GM12878 (cell line): ENCODE measurements around the gene ZER1. TPM values are rescaled to one million over a fixed set of nuclear protein-coding genes. Genes with fewer than 3 reads are reported as not detected.

Source experiments
- BACH1 ChIP-seq: fragments of 450-650 bp; IDR thresholded peaks from 2 replicates; pipeline ENCODE4 v1.6.1; 2017; ENCODE audit warnings: mild to moderate bottlenecking, borderline replicate concordance
- BCL11A ChIP-seq: IDR thresholded peaks from 2 replicates; pipeline ENCODE4 v1.6.1; 2011; ENCODE audit warnings: low read depth, low read length
- CHD2 ChIP-seq: IDR thresholded peaks from 2 replicates; pipeline ENCODE4 v1.6.1; 2011; ENCODE audit warnings: low read depth, low read length, improper control_type of control experiment, borderline replicate concordance
- CHD4 ChIP-seq: fragments of 200-600 bp; sonication (generic); IDR thresholded peaks from 2 replicates; pipeline ENCODE4 v1.6.1; 2016; ENCODE audit warnings: mild to moderate bottlenecking
- CREM ChIP-seq: IDR thresholded peaks from 2 replicates; pipeline ENCODE4 v1.6.1; 2014; ENCODE audit warnings: antibody characterized with exemption, low read depth
- DPF2 ChIP-seq: fragments of 450-650 bp; IDR thresholded peaks from 2 replicates; pipeline ENCODE4 v1.6.1; 2017; ENCODE audit warnings: mild to moderate bottlenecking
- E2F4 ChIP-seq: IDR thresholded peaks from 2 replicates; pipeline ENCODE4 v1.6.1; 2012; ENCODE audit warnings: low read depth, low read length, improper control_type of control experiment
- EED ChIP-seq: sonication (generic); IDR thresholded peaks from 2 replicates; pipeline ENCODE4 v1.6.1; 2016; ENCODE audit warnings: antibody characterized with exemption, low read depth
- FOXK2 ChIP-seq: fragments of 450-650 bp; IDR thresholded peaks from 2 replicates; pipeline ENCODE4 v1.6.1; 2017; ENCODE audit warnings: mild to moderate bottlenecking, moderate library complexity
- HDGF ChIP-seq: fragments of 450-650 bp; IDR thresholded peaks from 2 replicates; pipeline ENCODE4 v1.6.1; 2016; ENCODE audit warnings: antibody characterized with exemption
- IKZF1 ChIP-seq: fragments of 450-650 bp; conservative IDR thresholded peaks from 2 replicates; pipeline ENCODE4 v1.6.1; 2017; ENCODE audit warnings: antibody characterized with exemption, mild to moderate bottlenecking
- IRF3 ChIP-seq: fragments of 450-650 bp; IDR thresholded peaks from 2 replicates; pipeline ENCODE4 v1.6.1; 2014; ENCODE audit warnings: mild to moderate bottlenecking
- IRF5 ChIP-seq: fragments of 450-650 bp; IDR thresholded peaks from 2 replicates; pipeline ENCODE4 v1.6.1; 2017; ENCODE audit warnings: borderline replicate concordance
- JUND ChIP-seq: IDR thresholded peaks from 2 replicates; pipeline ENCODE4 v1.6.1; 2012; ENCODE audit warnings: low read depth, mild to moderate bottlenecking, low read length, improper control_type of control experiment, moderate library complexity
- KLF5 ChIP-seq: fragments of 450-650 bp; IDR thresholded peaks from 2 replicates; pipeline ENCODE4 v1.6.1; 2014; ENCODE audit warnings: mild to moderate bottlenecking; ENCODE audit not compliant: partially characterized antibody
- LARP7 ChIP-seq: fragments of 450-650 bp; IDR thresholded peaks from 2 replicates; pipeline ENCODE4 v1.6.1; 2017; ENCODE audit warnings: mild to moderate bottlenecking
- MLLT1 ChIP-seq: fragments of 450-650 bp; IDR thresholded peaks from 2 replicates; pipeline ENCODE4 v1.6.1; 2016; ENCODE audit warnings: mild to moderate bottlenecking
- NFIC ChIP-seq: IDR thresholded peaks from 2 replicates; pipeline ENCODE4 v1.6.1; 2012; ENCODE audit warnings: low read depth, mild to moderate bottlenecking, inconsistent platforms, low read length, moderate library complexity
- NKRF ChIP-seq: fragments of 450-650 bp; conservative IDR thresholded peaks from 2 replicates; pipeline ENCODE4 v1.6.1; 2017; ENCODE audit warnings: mild to moderate bottlenecking, moderate library complexity
- NR2F1 ChIP-seq: fragments of 450-650 bp; conservative IDR thresholded peaks from 2 replicates; pipeline ENCODE4 v1.6.1; 2017; ENCODE audit warnings: mild to moderate bottlenecking
- POU2F2 ChIP-seq: IDR thresholded peaks from 3 replicates; pipeline ENCODE4 v1.6.1; 2011; ENCODE audit warnings: low read depth, mild to moderate bottlenecking, low read length, borderline replicate concordance
- RAD21 ChIP-seq: IDR thresholded peaks from 2 replicates; pipeline ENCODE4 v1.6.1; 2011; ENCODE audit warnings: mild to moderate bottlenecking, low read depth, low read length, moderate library complexity; ENCODE audit not compliant: insufficient read depth
- RUNX3 ChIP-seq: IDR thresholded peaks from 2 replicates; pipeline ENCODE4 v1.6.1; 2012; ENCODE audit warnings: low read length, inconsistent platforms
- SIX5 ChIP-seq: IDR thresholded peaks from 2 replicates; pipeline ENCODE4 v1.6.1; 2011; ENCODE audit warnings: mild to moderate bottlenecking, low read depth, low read length, moderate library complexity; ENCODE audit not compliant: severe bottlenecking
- SMAD1 ChIP-seq: fragments of 450-650 bp; IDR thresholded peaks from 2 replicates; pipeline ENCODE4 v1.6.1; 2018; ENCODE audit warnings: mild to moderate bottlenecking, low read depth; ENCODE audit not compliant: partially characterized antibody
- SPI1 ChIP-seq: IDR thresholded peaks from 2 replicates; pipeline ENCODE4 v1.6.1; 2011; ENCODE audit warnings: low read depth, mild to moderate bottlenecking, low read length, moderate library complexity, borderline replicate concordance; ENCODE audit not compliant: insufficient read depth
- YBX1 ChIP-seq: fragments of 450-650 bp; IDR thresholded peaks from 2 replicates; pipeline ENCODE4 v1.6.1; 2016; ENCODE audit warnings: antibody characterized with exemption
- polyA plus RNA-seq, 11 experiments: library from polyadenylated mRNA; depleted of rRNA in 4 of 11; unstranded in 6 of 11; stranded (reverse) in 5 of 11; fragments of >200 nt; fragmentation: Nextera tagmentation in 4 of 11; fragmentation: Illumina TruSeq in 1 of 11; extraction: Ambion mirVana in 4 of 11; extraction: Trizol in 1 of 11; gene quantifications; 1 replicate in 1 of 11; 2 replicates in 10 of 11; pipeline versions ENCODE4 v1.2.1 to v1.2.3, GENCODE V29; 2011 to 2016; ENCODE audit warnings: inconsistent platforms in 2 of 11, missing spikeins in 2 of 11, low read depth in 1 of 11
- total RNA-seq, 4 experiments: library from RNA; depleted of rRNA in 3 of 4; stranded (reverse); fragments of >200 nt in 3 of 4; fragmentation: Illumina TruSeq in 1 of 4; extraction: Trizol in 1 of 4; gene quantifications; 2 replicates each; pipeline versions ENCODE4 v1.2.1 to v1.2.3, GENCODE V29; 2013 to 2021

ZER1 gene
- total and polyA plus RNA-seq, 10 of the 15 experiments (the other 5 are each of a cell fraction or from before 2014, with no cell fraction given): 0.32 to 16.9 (median 7.9) TPM

- TF ChIP-seq IRF3: no peak
- TF ChIP-seq DPF2: peak; percentile 84
- TF ChIP-seq IKZF1: peak; percentile 97
- no peak for TF ChIP-seq NFIC
- TF ChIP-seq NR2F1: peak; percentile 77
- TF ChIP-seq SMAD1: no peak
- TF ChIP-seq SIX5: no peak
- no peak for TF ChIP-seq BCL11A
- TF ChIP-seq NKRF: peak; percentile 88
- no peak for TF ChIP-seq HDGF
- peak; percentile 33 for TF ChIP-seq RAD21
- TF ChIP-seq LARP7: peak; percentile 97
- peak; percentile 46 for TF ChIP-seq KLF5
- no peak; the same call in 2 of the 3 replicates for TF ChIP-seq POU2F2
- no peak for TF ChIP-seq YBX1
- no peak; the same call in 1 of the 2 replicates for TF ChIP-seq E2F4
- TF ChIP-seq BACH1: peak; percentile 93; the same call in 1 of the 2 replicates
- TF ChIP-seq FOXK2: no peak
- TF ChIP-seq SPI1: no peak
- no peak for TF ChIP-seq JUND
- TF ChIP-seq RUNX3: peak; percentile 38; the same call in 1 of the 2 replicates
- no peak for TF ChIP-seq CREM
- TF ChIP-seq MLLT1: no peak
- peak; percentile 60 for TF ChIP-seq EED
- TF ChIP-seq CHD4: no peak
- no peak for TF ChIP-seq CHD2
- no peak for TF ChIP-seq IRF5
These were observed 69.2 kb downstream of the ZER1 start, which contains the start of gene PKN3 (continued) for GRCh38 chr9:128702445-128702948.
